ENCODE measurements around the gene DEFB125.

Gene DEFB125

GRCh38 chr20:64766-65322, 22.6 kb upstream of the DEFB125 start:
- no peak for TF ChIP-seq CTCF (IDR thresholded peaks at IDR 0.05; ENCODE audit: borderline replicate concordance, control extremely low read depth, extremely low read depth, insufficient read depth, missing control alignments)
- in situ Hi-C loops (cut with MboI; ENCODE audit: low sequenced_read_pairs, unreplicated experiment) = no loop called here
- no peak for DNase-seq (ENCODE audit: low spot score)

GRCh38 chr20:77231-77630, 10.2 kb upstream of the DEFB125 start:
- in situ Hi-C loops (cut with MboI; ENCODE audit: low sequenced_read_pairs, unreplicated experiment) = no loop called here

GRCh38 chr20:78338-78737, 9.1 kb upstream of the DEFB125 start:
- no peak for TF ChIP-seq CTCF (IDR thresholded peaks at IDR 0.05; ENCODE audit: borderline replicate concordance, control extremely low read depth, extremely low read depth, insufficient read depth, missing control alignments)
- no peak for DNase-seq (ENCODE audit: low spot score)
- in situ Hi-C loops (cut with MboI; ENCODE audit: low sequenced_read_pairs, unreplicated experiment) = no loop called here

More at GRCh38 chr20:77231-77630, 10.2 kb upstream of the DEFB125 start:
- no peak for TF ChIP-seq CTCF (IDR thresholded peaks at IDR 0.05; ENCODE audit: borderline replicate concordance, control extremely low read depth, extremely low read depth, insufficient read depth, missing control alignments)
- DNase-seq (ENCODE audit: low spot score) = no peak

- DNase-seq (ENCODE audit: low spot score) = no peak
- TF ChIP-seq CTCF (IDR thresholded peaks at IDR 0.05; ENCODE audit: borderline replicate concordance, control extremely low read depth, extremely low read depth, insufficient read depth, missing control alignments) = no peak
- in situ Hi-C loops (cut with MboI; ENCODE audit: low sequenced_read_pairs, unreplicated experiment) = no loop called here
Observed at GRCh38 chr20:79565-79964, 7.9 kb upstream of the DEFB125 start.

- in situ Hi-C loops (cut with MboI; ENCODE audit: low sequenced_read_pairs, unreplicated experiment) = no loop called here
Observed at GRCh38 chr20:90651-91050, 3.2 kb downstream of the DEFB125 start.

GRCh38 chr20:93641-94040, 6.2 kb downstream of the DEFB125 start:
- TF ChIP-seq CTCF (IDR thresholded peaks at IDR 0.05; ENCODE audit: borderline replicate concordance, control extremely low read depth, extremely low read depth, insufficient read depth, missing control alignments) = no peak
- no peak for DNase-seq (ENCODE audit: low spot score)
- in situ Hi-C loops (cut with MboI; ENCODE audit: low sequenced_read_pairs, unreplicated experiment) = no loop called here

More at GRCh38 chr20:90651-91050, 3.2 kb downstream of the DEFB125 start:
- no peak for TF ChIP-seq CTCF (IDR thresholded peaks at IDR 0.05; ENCODE audit: borderline replicate concordance, control extremely low read depth, extremely low read depth, insufficient read depth, missing control alignments)
- no peak for DNase-seq (ENCODE audit: low spot score)
